IMR-90 (cell line): Measurements from ENCODE around the gene DMD. TPM values are rescaled to one million over a fixed set of nuclear protein-coding genes. Genes with fewer than 3 reads are reported as not detected.

Source experiments
- ATAC-seq: fragments of 200-7000 bp; cut with Tn5 transposase; 2 replicates; pipeline ENCODE4 v1.9.1; 2020; ENCODE audit warnings: low read depth, mild to moderate bottlenecking, moderate library complexity
- BruUV-seq: library from RNA; stranded (reverse); fragments of 400-500 nt; replicated peaks from 2 replicates; lab custom pipeline; 2021; lab: Mats Ljungman, UMichigan
- CTCF ChIA-PET: fragments of 300-600 bp; formaldehyde crosslinking; extraction: SDS; loops from one replicate; lab custom pipeline; 2021; ENCODE audit warnings: antibody characterized with exemption; lab: Yijun Ruan, JAX
- POLR2A ChIA-PET: fragments of 300-600 bp; sonication (Branson Sonifier 250); formaldehyde crosslinking; loops from one replicate; lab custom pipeline; 2022; ENCODE audit warnings: antibody characterized with exemption; ENCODE audit not compliant: unreplicated experiment; lab: Charles Lee
- DNase-seq: peaks from one replicate; pipeline ENCODE4 v3.0.0; 2013
- H2AFZ ChIP-seq: replicated peaks from 2 replicates; pipeline ENCODE3; 2013; ENCODE audit warnings: low read length, mild to moderate bottlenecking; ENCODE audit not compliant: poor library complexity
- H2AK5ac ChIP-seq: 2 replicates; pipeline ENCODE4 v1.6.1; 2013; ENCODE audit warnings: low read depth, low read length, inconsistent platforms
- H2AK9ac ChIP-seq: replicated peaks from 2 replicates; pipeline ENCODE3; 2013; ENCODE audit warnings: mild to moderate bottlenecking, low read depth, low read length, moderate library complexity; ENCODE audit not compliant: poor library complexity
- H2BK120ac ChIP-seq: 2 replicates; pipeline ENCODE4 v1.6.1; 2013; ENCODE audit warnings: low read depth, low read length, inconsistent platforms
- H2BK15ac ChIP-seq: 3 replicates; pipeline ENCODE4 v1.6.1; 2013; ENCODE audit warnings: low read depth, low read length, inconsistent platforms
- H2BK20ac ChIP-seq: 2 replicates; pipeline ENCODE4 v1.6.1; 2013; ENCODE audit warnings: low read depth, mild to moderate bottlenecking, inconsistent platforms, low read length, moderate library complexity
- H2BK5ac ChIP-seq: 2 replicates; pipeline ENCODE4 v1.6.1; 2013; ENCODE audit warnings: mild to moderate bottlenecking, low read depth, low read length, inconsistent platforms; ENCODE audit not compliant: poor library complexity, severe bottlenecking
- H3K14ac ChIP-seq: replicated peaks from 2 replicates; pipeline ENCODE4 v1.6.1; 2013; ENCODE audit warnings: low read depth, low read length, inconsistent platforms
- H3K18ac ChIP-seq: 2 replicates; pipeline ENCODE4 v1.6.1; 2013; ENCODE audit warnings: low read depth, low read length, control low read depth
- H3K23ac ChIP-seq: 2 replicates; pipeline ENCODE4 v1.6.1; 2013; ENCODE audit warnings: low read depth, low read length, inconsistent platforms
- H3K27ac ChIP-seq: 2 replicates; pipeline ENCODE4 v1.5.1; 2013; ENCODE audit warnings: mild to moderate bottlenecking, control low read depth, low read length; ENCODE audit not compliant: insufficient read depth
- H3K27me3 ChIP-seq: 2 replicates; pipeline ENCODE4 v1.6.1; 2013; ENCODE audit warnings: low read length; ENCODE audit not compliant: control insufficient read depth, insufficient read depth
- H3K36me3 ChIP-seq: 2 replicates; pipeline ENCODE4 v1.6.1; 2013; ENCODE audit warnings: low read length, mixed read lengths; ENCODE audit not compliant: control insufficient read depth, insufficient read depth
- H3K4ac ChIP-seq: 2 replicates; pipeline ENCODE4 v1.6.1; 2013; ENCODE audit warnings: low read depth, low read length, inconsistent platforms
- H3K4me1 ChIP-seq: 2 replicates; pipeline ENCODE4 v1.6.1; 2013; ENCODE audit warnings: low read length, mixed read lengths; ENCODE audit not compliant: control insufficient read depth, insufficient read depth
- H3K4me2 ChIP-seq: 2 replicates; pipeline ENCODE4 v1.6.1; 2013; ENCODE audit warnings: low read depth, mild to moderate bottlenecking, control low read depth, low read length, moderate library complexity
- H3K4me3 ChIP-seq: 2 replicates; pipeline ENCODE4 v1.5.1; 2013; ENCODE audit warnings: low read depth, mild to moderate bottlenecking, control low read depth, low read length, moderate library complexity; ENCODE audit not compliant: insufficient read depth
- H3K56ac ChIP-seq: 2 replicates; pipeline ENCODE4 v1.6.1; 2013; ENCODE audit warnings: low read length, inconsistent platforms; ENCODE audit not compliant: insufficient read depth; ENCODE audit errors: extremely low read depth
- H3K79me1 ChIP-seq, 2 experiments: 2 replicates each; pipeline ENCODE4 v1.6.1; 2013; ENCODE audit warnings: low read length in 2 of 2, inconsistent platforms in 1 of 2, low read depth in 1 of 2
- H3K9ac ChIP-seq: 2 replicates; pipeline ENCODE4 v1.6.1; 2013; ENCODE audit warnings: low read depth, low read length, control low read depth
- H3K9me1 ChIP-seq: 2 replicates; pipeline ENCODE4 v1.6.1; 2013; ENCODE audit warnings: low read length, inconsistent platforms; ENCODE audit not compliant: insufficient read depth
- H3K9me3 ChIP-seq: 2 replicates; pipeline ENCODE4 v1.6.1; 2013; ENCODE audit warnings: low read length; ENCODE audit not compliant: control insufficient read depth, insufficient read depth
- H4K20me1 ChIP-seq: 2 replicates; pipeline ENCODE4 v1.6.1; 2013; ENCODE audit warnings: low read length, inconsistent platforms; ENCODE audit not compliant: insufficient read depth
- H4K5ac ChIP-seq: 2 replicates; pipeline ENCODE4 v1.6.1; 2013; ENCODE audit warnings: mild to moderate bottlenecking, low read depth, low read length, control low read depth
- H4K8ac ChIP-seq, 2 experiments: 2 replicates each; pipeline ENCODE4 v1.6.1; 2013; ENCODE audit warnings: low read depth in 2 of 2, low read length in 2 of 2, control low read depth in 1 of 2, inconsistent platforms in 1 of 2
- H4K91ac ChIP-seq: 2 replicates; pipeline ENCODE4 v1.6.1; 2013; ENCODE audit warnings: low read depth, low read length, inconsistent platforms; ENCODE audit not compliant: insufficient read depth
- CEBPB ChIP-seq: IDR thresholded peaks from 2 replicates; pipeline ENCODE4 v1.6.1; 2012; ENCODE audit warnings: low read depth, low read length, improper control_type of control experiment
- MAZ ChIP-seq: IDR thresholded peaks from 2 replicates; pipeline ENCODE4 v1.6.1; 2012; ENCODE audit warnings: low read depth, mild to moderate bottlenecking, low read length, improper control_type of control experiment, moderate library complexity, borderline replicate concordance
- dilution Hi-C: fragments of 300-500 bp; cut with HindIII; formaldehyde crosslinking; loops from one replicate; pipeline ENCODE4 v1.14.3; 2018; ENCODE audit warnings: low sequenced_read_pairs; ENCODE audit not compliant: unreplicated experiment
- in situ Hi-C: fragments of 300-500 bp; cut with MboI; formaldehyde crosslinking; loops from 3 replicates; pipeline ENCODE4 v1.14.3; 2019; ENCODE audit warnings: low sequenced_read_pairs, inconsistent platforms, mixed read lengths
- intact Hi-C: fragments of 100-400 bp; cut with micrococcal nuclease; formaldehyde crosslinking; loops from 2 replicates; pipeline ENCODE4 v1.10.0; 2022
- polyA plus RNA-seq, 3 experiments: library from polyadenylated mRNA; depleted of rRNA; stranded (reverse); fragments of >200 nt; gene quantifications; 2 replicates each; pipeline ENCODE4 v1.2.3, GENCODE V29; 2012; ENCODE audit warnings: low replicate concordance in 1 of 3
- total RNA-seq: library from RNA; depleted of rRNA; stranded (reverse); fragments of >200 nt; gene quantifications from 2 replicates; pipeline ENCODE4 v1.2.3, GENCODE V29; 2012

The DMD gene
- total and polyA plus RNA-seq, 2 of the 4 experiments (the other 2 are of a cell fraction): 6.6 to 11.8 TPM

DNA sequence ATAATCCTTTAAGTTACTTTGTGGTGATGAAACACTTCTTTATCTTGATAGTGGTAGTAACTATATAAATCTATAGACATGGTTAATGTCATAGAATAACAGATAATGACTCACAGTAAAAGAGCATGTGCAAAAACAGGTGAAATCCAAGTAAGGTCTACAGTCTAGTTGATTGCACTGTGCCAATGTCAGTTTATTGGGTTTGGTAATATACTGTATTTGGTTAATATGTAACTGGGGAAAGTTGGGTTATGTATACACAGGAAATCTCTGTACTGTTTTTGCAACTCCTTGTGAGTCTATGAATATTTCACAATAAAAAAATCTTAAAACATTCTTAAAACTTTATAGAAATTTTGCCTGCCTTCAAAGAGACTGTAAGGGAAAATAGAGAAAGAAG is 1071.9 kb downstream of the DMD start:
- H3K36me3 ChIP-seq: no peaks in the 10 kb centered on the region
- no peak overlapping the region for H3K4me3 ChIP-seq
- no peaks in the 10 kb centered on the region for H3K27me3 ChIP-seq
- intact Hi-C loops (no loop called here), in situ Hi-C loops (no loop called here), dilution Hi-C loops (no loop called here)
- H3K14ac ChIP-seq: no peak overlapping the region
- DNase-seq: no peak
- no peaks in the 10 kb centered on the region for H3K9me3 ChIP-seq
- no peak for ATAC-seq
- no peak overlapping the region for H2AFZ ChIP-seq
- H3K4ac ChIP-seq: no peak overlapping the region
- H2BK5ac ChIP-seq: no peak overlapping the region
- H2BK120ac ChIP-seq: no peak overlapping the region
- H3K9ac ChIP-seq: no peak overlapping the region
- no peak overlapping the region for H3K18ac ChIP-seq
- H3K56ac ChIP-seq: no peak overlapping the region
- no peak overlapping the region for H4K91ac ChIP-seq
- no peak overlapping the region for H2BK20ac ChIP-seq
- no peaks in the 10 kb centered on the region for H3K9me1 ChIP-seq
- H4K5ac ChIP-seq: no peak overlapping the region
- H3K4me1 ChIP-seq: no peaks in the 10 kb centered on the region
- H2BK15ac ChIP-seq: no peak overlapping the region
- no peaks in the 10 kb centered on the region for H4K20me1 ChIP-seq
- H3K23ac ChIP-seq: no peak overlapping the region
- no peak overlapping the region for H2AK5ac ChIP-seq
- no peak overlapping the region for H4K8ac ChIP-seq
- no TSS peak for BruUV-seq
- CTCF ChIA-PET: no interaction called here
- no peak overlapping the region for H3K27ac ChIP-seq
- no peaks in the 10 kb centered on the region for H3K79me1 ChIP-seq
- H3K4me2 ChIP-seq: no peak overlapping the region
- no peak overlapping the region for H2AK9ac ChIP-seq
- POLR2A ChIA-PET: no interaction called here
- TF ChIP-seq MAZ (no peak), CEBPB (no peak)
